ENCODE data around the gene FAM216A.

DNA sequence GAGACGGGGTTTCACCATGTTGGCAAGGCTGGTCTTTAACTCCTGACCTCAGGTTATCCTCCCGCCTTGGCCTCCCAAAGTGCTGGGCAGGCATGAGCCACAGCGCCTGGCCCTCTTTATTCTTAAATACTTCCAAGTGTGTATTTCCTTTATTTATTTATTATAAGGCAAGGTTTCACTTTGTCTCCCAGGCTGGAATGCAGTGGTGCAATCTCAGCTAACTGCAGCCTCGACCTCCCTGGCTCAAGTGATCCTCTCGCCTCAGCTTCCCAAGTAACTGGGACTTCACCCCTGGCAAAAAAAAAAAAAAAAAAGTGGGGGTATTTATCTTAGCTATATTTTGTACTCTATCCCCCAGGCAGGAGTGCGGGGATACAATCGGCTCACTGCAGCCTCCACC lies 6.8 kb downstream of the FAM216A start:
- TF ChIP-seq POLR2A (IDR thresholded peaks at IDR 0.05) (no peak), EP300 (IDR thresholded peaks at IDR 0.05) (no peak), POLR2AphosphoS5 (IDR thresholded peaks at IDR 0.05) (no peak)
- TF ChIP-seq, protein P1, sequence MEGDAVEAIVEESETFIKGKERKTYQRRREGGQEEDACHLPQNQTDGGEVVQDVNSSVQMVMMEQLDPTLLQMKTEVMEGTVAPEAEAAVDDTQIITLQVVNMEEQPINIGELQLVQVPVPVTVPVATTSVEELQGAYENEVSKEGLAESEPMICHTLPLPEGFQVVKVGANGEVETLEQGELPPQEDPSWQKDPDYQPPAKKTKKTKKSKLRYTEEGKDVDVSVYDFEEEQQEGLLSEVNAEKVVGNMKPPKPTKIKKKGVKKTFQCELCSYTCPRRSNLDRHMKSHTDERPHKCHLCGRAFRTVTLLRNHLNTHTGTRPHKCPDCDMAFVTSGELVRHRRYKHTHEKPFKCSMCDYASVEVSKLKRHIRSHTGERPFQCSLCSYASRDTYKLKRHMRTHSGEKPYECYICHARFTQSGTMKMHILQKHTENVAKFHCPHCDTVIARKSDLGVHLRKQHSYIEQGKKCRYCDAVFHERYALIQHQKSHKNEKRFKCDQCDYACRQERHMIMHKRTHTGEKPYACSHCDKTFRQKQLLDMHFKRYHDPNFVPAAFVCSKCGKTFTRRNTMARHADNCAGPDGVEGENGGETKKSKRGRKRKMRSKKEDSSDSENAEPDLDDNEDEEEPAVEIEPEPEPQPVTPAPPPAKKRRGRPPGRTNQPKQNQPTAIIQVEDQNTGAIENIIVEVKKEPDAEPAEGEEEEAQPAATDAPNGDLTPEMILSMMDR (IDR thresholded peaks at IDR 0.05) = no peak
